Large intestine (tissue), 3 donors: ENCODE results near the gene ABLIM2. TPM values are rescaled to one million over a fixed set of nuclear protein-coding genes. Genes with fewer than 3 reads are reported as not detected.
A peak's percentile ranks its signal among the peaks of the same experiment; 100 is the strongest.

Source experiments
- DNase-seq, 2 donors: peaks; one replicate each; pipeline versions ENCODE4 v3.0.0 to v3.0.0-alpha.2; 2013
- H3K27ac ChIP-seq: one replicate; pipeline ENCODE4 v1.5.1; 2013; ENCODE audit warnings: low read length
- H3K27me3 ChIP-seq: 2 replicates; pipeline ENCODE4 v1.6.1; 2013; ENCODE audit warnings: low read length; ENCODE audit not compliant: control insufficient read depth, insufficient read depth
- H3K36me3 ChIP-seq: 2 replicates; pipeline ENCODE4 v1.6.1; 2013; ENCODE audit warnings: low read length; ENCODE audit not compliant: control insufficient read depth, insufficient read depth
- H3K4me1 ChIP-seq: one replicate; pipeline ENCODE4 v1.6.1; 2013; ENCODE audit warnings: low read length; ENCODE audit not compliant: control insufficient read depth, insufficient read depth
- H3K4me3 ChIP-seq: one replicate; pipeline ENCODE4 v1.5.1; 2013; ENCODE audit warnings: low read length
- H3K9me3 ChIP-seq: one replicate; pipeline ENCODE4 v1.6.1; 2013; ENCODE audit warnings: mild to moderate bottlenecking, low read depth, low read length, moderate library complexity; ENCODE audit not compliant: control insufficient read depth
- WGBS: methylation state at CpG from one replicate; pipeline ENCODE4 v1.1.5; 2013; ENCODE audit warnings: low lambda C conversion rate; ENCODE audit not compliant: insufficient coverage; 5-methylcytosine and 5-hydroxymethylcytosine counted together
- polyA plus RNA-seq: library from polyadenylated mRNA; unstranded; fragments of 120-200 nt; gene quantifications from one replicate; pipeline ENCODE4 v1.2.1, GENCODE V29; 2013

The ABLIM2 gene
- polyA plus RNA-seq, 1 donor, result 5.9 TPM

DNA sequence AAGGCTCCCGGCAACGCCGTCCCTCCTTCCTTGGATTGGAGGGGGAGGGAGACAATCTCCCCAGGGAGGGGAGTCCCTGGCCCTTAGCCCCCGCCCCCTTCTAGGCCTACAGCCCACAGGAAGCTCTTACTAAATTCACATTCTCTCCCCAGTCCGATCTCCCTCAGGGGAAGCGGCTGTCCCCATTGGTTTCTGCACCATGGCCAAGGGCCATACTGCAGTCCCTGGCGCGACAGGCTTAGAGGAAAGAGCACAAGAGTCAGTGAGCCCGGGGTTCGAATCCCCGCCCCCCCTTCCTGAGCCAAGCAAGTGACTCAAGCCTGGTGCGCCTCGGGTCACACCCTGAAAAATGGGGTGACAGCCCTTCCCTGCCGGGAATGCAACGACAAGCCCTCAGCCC, 1.1 kb downstream of the ABLIM2 start:
- Histone ChIP-seq H3K36me3 (no peaks in the 10 kb centered on the region), H3K9me3 (peaks cover 8% of the 10 kb centered on the region), H3K27me3 (peaks cover 40% of the 10 kb centered on the region), H3K27ac (no peak overlapping the region), H3K4me3 (peak overlapping the region; percentile 44), H3K4me1 (peaks cover 4% of the 10 kb centered on the region)
- WGBS, result no CpG with 5 or more reads among the region's 15 CpGs
- DNase-seq, result peak in 1 of 2 donors; percentile 26

- DNase-seq, result no peak
- peaks cover 40% of the 10 kb centered on the region for H3K27me3 ChIP-seq
- peaks cover 4% of the 10 kb centered on the region for H3K4me1 ChIP-seq
- H3K4me3 ChIP-seq, result no peak overlapping the region
- H3K9me3 ChIP-seq, result peaks cover 8% of the 10 kb centered on the region
- H3K36me3 ChIP-seq, result no peaks in the 10 kb centered on the region
- no CpG with 5 or more reads among the region's 8 CpGs for WGBS
- H3K27ac ChIP-seq, result no peak overlapping the region
Observed at GRCh38 chr4:8156617-8157016, 2.0 kb downstream of the ABLIM2 start.

GRCh38 chr4:8155660-8156421, 2.8 kb downstream of the ABLIM2 start:
- no CpG with 5 or more reads among the region's 14 CpGs for WGBS
- H3K27ac ChIP-seq, result no peak overlapping the region
- H3K27me3 ChIP-seq, result peaks cover 40% of the 10 kb centered on the region
- peaks cover 4% of the 10 kb centered on the region for H3K4me1 ChIP-seq
- peaks cover 8% of the 10 kb centered on the region for H3K9me3 ChIP-seq
- DNase-seq, result no peak
- H3K36me3 ChIP-seq, result no peaks in the 10 kb centered on the region
- H3K4me3 ChIP-seq, result no peak overlapping the region

- Histone ChIP-seq H3K4me3 (no peak overlapping the region), H3K4me1 (peaks cover 4% of the 10 kb centered on the region), H3K9me3 (peaks cover 8% of the 10 kb centered on the region), H3K36me3 (no peaks in the 10 kb centered on the region), H3K27ac (no peak overlapping the region), H3K27me3 (peaks cover 40% of the 10 kb centered on the region)
- no CpG with 5 or more reads among the region's 6 CpGs for WGBS
- DNase-seq, result no peak
Observed at GRCh38 chr4:8155048-8155447, 3.6 kb downstream of the ABLIM2 start.

GRCh38 chr4:8153441-8153840, 5.2 kb downstream of the ABLIM2 start:
- no peaks in the 10 kb centered on the region for H3K4me1 ChIP-seq
- H3K27me3 ChIP-seq, result peaks cover 32% of the 10 kb centered on the region
- peaks cover 8% of the 10 kb centered on the region for H3K9me3 ChIP-seq
- WGBS, result 60% methylated on average over 1 of the region's 10 CpGs
- H3K36me3 ChIP-seq, result no peaks in the 10 kb centered on the region
- no peak for DNase-seq
- H3K27ac ChIP-seq, result no peak overlapping the region
- no peak overlapping the region for H3K4me3 ChIP-seq

DNA sequence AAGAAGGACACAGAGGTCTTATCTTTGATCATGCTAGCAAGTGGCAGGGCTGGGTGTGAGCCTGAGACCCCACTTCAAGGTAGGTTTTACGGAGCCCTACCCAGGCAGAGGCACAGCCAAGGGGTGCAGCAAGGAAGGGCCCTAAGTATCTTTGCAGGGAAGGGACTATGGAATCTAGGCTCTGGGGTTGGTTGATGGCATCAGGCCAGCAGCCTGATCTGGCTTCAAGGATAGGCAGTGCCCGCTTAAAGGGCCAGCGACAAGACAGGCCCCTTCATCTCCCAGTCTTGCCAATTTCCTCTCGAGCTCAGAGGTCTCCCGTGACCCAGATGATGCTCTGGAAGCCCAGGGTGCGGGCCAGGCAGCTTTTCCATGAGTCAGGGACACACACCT, 5.8 kb downstream of the ABLIM2 start:
- DNase-seq, result no peak
- no peaks in the 10 kb centered on the region for H3K4me1 ChIP-seq
- peaks cover 3% of the 10 kb centered on the region for H3K9me3 ChIP-seq
- WGBS, result no CpG with 5 or more reads among the region's 6 CpGs
- H3K27me3 ChIP-seq, result peaks cover 26% of the 10 kb centered on the region
- H3K36me3 ChIP-seq, result no peaks in the 10 kb centered on the region
- no peak overlapping the region for H3K27ac ChIP-seq
- H3K4me3 ChIP-seq, result no peak overlapping the region

- WGBS, result no CpG with 5 or more reads among the region's 39 CpGs
- H3K4me3 ChIP-seq, result no peak overlapping the region
Observed at GRCh38 chr4:8152090-8152864, 6.3 kb downstream of the ABLIM2 start.

GRCh38 chr4:8151165-8151650, 7.4 kb downstream of the ABLIM2 start:
- WGBS, result no CpG with 5 or more reads among the region's 15 CpGs
- DNase-seq, result no peak

More at GRCh38 chr4:8152090-8152864, 6.3 kb downstream of the ABLIM2 start:
- H3K36me3 ChIP-seq, result no peaks in the 10 kb centered on the region
- no peaks in the 10 kb centered on the region for H3K4me1 ChIP-seq
- peaks cover 23% of the 10 kb centered on the region for H3K27me3 ChIP-seq
- H3K27ac ChIP-seq, result no peak overlapping the region
- no peak for DNase-seq
- H3K9me3 ChIP-seq, result no peaks in the 10 kb centered on the region

GRCh38 chr4:8150152-8151090, 8.2 kb downstream of the ABLIM2 start:
- no peaks in the 10 kb centered on the region for H3K36me3 ChIP-seq
- H3K4me1 ChIP-seq, result no peaks in the 10 kb centered on the region
- no peak for DNase-seq
- no CpG with 5 or more reads among the region's 29 CpGs for WGBS
- H3K27me3 ChIP-seq, result peaks cover 24% of the 10 kb centered on the region
- H3K27ac ChIP-seq, result no peak overlapping the region
- no peak overlapping the region for H3K4me3 ChIP-seq
- no peaks in the 10 kb centered on the region for H3K9me3 ChIP-seq

More at GRCh38 chr4:8151165-8151650, 7.4 kb downstream of the ABLIM2 start:
- Histone ChIP-seq H3K9me3 (no peaks in the 10 kb centered on the region), H3K4me1 (no peaks in the 10 kb centered on the region), H3K27me3 (peaks cover 20% of the 10 kb centered on the region), H3K4me3 (no peak overlapping the region), H3K27ac (no peak overlapping the region), H3K36me3 (no peaks in the 10 kb centered on the region)

GRCh38 chr4:8149664-8150063, 8.9 kb downstream of the ABLIM2 start:
- Histone ChIP-seq H3K4me1 (no peaks in the 10 kb centered on the region), H3K9me3 (no peaks in the 10 kb centered on the region), H3K27me3 (peaks cover 26% of the 10 kb centered on the region), H3K4me3 (no peak overlapping the region), H3K36me3 (no peaks in the 10 kb centered on the region), H3K27ac (no peak overlapping the region)
- WGBS, result no CpG with 5 or more reads among the region's 7 CpGs
- DNase-seq, result no peak
